Measurements from ENCODE around the gene FNDC3A.

DNA sequence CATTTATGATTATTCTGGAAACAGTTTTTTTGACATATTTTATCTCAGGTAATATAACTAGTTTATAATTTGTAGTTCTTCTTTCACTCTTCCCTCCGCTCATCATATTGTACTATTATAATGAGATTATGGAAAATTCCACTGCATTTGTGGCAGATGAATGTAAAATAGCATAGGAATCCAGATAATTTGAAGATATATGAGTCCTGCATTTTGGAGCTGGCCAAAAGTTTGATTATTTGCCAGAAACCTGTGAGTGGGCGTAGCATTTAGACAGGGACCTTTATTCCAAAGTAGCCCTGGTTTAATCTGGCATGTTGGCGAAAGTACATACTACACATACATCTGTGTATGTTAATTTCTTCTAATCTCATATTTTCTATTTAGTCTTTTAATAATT is 65.2 kb downstream of the FNDC3A start:
- TF ChIP-seq, protein P1, sequence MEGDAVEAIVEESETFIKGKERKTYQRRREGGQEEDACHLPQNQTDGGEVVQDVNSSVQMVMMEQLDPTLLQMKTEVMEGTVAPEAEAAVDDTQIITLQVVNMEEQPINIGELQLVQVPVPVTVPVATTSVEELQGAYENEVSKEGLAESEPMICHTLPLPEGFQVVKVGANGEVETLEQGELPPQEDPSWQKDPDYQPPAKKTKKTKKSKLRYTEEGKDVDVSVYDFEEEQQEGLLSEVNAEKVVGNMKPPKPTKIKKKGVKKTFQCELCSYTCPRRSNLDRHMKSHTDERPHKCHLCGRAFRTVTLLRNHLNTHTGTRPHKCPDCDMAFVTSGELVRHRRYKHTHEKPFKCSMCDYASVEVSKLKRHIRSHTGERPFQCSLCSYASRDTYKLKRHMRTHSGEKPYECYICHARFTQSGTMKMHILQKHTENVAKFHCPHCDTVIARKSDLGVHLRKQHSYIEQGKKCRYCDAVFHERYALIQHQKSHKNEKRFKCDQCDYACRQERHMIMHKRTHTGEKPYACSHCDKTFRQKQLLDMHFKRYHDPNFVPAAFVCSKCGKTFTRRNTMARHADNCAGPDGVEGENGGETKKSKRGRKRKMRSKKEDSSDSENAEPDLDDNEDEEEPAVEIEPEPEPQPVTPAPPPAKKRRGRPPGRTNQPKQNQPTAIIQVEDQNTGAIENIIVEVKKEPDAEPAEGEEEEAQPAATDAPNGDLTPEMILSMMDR (IDR thresholded peaks at IDR 0.05) = no peak
- TF ChIP-seq POLR2A (IDR thresholded peaks at IDR 0.05) = no peak
